OCI-LY3 (cell line): ENCODE results near the gene GJB2.

Source experiments
- CTCF ChIP-seq: fragments of 200-600, 300-600 bp; sonication (generic); IDR thresholded peaks from 2 replicates; pipeline ENCODE4 v1.5.1; 2014; ENCODE audit warnings: antibody characterized with exemption, low read length, low read depth
- EZH2phosphoT487 ChIP-seq: fragments of 200-600 bp; shearing (Covaris generic); IDR thresholded peaks from 2 replicates; pipeline ENCODE4 v1.6.1; 2018; ENCODE audit warnings: antibody characterized with exemption, mixed run types, low read depth

- TF ChIP-seq CTCF (no peak), EZH2phosphoT487 (no peak)
Observed at GRCh38 chr13:20198781-20199180, 6.0 kb upstream of the GJB2 start.
